ENCODE measurements around the gene SERPINB1.

SERPINB1 gene

GRCh38 chr6:2872423-2873358 is 31.0 kb upstream of the SERPINB1 start:
- no peak for TF ChIP-seq GATA3 (IDR thresholded peaks at IDR 0.05; ENCODE audit: low read depth, low read length)
- TF ChIP-seq GATA2 (IDR thresholded peaks at IDR 0.05; ENCODE audit: low read depth, low read length), result no peak

DNA sequence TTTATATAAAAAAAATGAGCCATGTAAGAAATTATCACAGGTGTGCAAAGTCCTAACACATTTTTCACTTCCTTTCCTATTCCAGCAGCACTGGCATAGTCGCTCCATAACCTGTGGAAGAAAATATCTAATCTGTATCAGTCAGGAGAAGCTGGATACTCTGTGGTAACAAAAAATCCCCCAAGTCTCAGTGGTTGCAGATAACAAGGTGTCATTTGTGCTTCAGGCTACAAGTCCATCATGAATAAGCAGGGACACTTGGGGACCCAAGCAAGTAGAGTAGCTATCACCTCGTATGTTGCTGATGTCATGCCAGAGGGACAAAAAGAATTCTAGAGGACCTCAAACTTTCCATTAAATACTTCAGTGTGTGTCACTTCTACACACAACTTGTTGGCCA is 30.3 kb upstream of the SERPINB1 start:
- TF ChIP-seq GATA2 (IDR thresholded peaks at IDR 0.05; ENCODE audit: low read depth, low read length), result no peak
- TF ChIP-seq GATA3 (IDR thresholded peaks at IDR 0.05; ENCODE audit: low read depth, low read length), result no peak

DNA sequence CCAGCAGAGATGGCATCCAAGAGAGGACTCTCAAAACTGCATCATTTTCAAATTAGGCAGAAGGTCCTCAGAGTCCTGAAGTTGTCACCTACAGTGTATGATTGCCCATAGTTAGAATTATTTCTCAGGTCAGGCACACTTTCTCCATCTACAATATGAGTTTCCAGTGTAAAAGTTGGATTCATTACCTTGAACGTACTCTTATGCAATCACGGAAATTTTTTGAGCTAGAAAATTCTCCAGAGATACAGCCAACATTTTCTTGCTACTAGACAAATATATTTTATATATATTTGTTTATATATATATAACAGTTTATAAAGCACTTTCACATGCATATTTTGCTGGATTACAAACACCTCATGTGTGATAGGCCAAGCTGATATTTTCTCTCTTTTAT is 29.4 kb upstream of the SERPINB1 start:
- no peak for TF ChIP-seq GATA3 (IDR thresholded peaks at IDR 0.05; ENCODE audit: low read depth, low read length)
- TF ChIP-seq GATA2 (IDR thresholded peaks at IDR 0.05; ENCODE audit: low read depth, low read length), result no peak

DNA sequence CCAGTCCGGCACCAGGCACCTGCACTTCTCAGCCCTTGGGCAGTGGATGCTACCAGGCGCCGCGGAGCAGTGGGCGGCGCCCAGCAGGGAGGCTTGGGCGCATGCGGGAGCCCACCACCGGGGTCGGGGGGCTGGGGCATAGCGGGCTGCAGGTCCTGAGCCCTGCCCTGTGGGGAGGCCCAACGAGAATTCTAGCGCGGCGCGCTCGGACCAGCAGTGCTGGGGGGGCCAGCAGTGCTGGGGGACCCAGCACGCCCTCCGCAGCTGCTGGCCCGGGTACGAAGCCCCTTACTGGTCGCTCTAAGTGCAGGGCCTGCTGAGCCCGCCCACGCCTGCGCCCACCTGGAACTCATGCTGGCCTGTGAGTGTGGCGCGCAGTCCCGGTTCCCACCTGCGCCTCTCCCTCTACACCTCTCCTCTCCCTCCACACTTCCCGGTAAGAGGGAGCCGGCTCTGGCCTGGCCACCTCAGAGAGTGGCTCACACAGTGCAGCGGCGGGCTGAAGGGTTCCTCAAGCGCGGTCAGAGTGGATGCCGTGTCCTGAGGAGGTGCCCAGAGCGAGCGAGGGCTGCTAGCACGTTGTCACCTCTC is 28.5 kb upstream of the SERPINB1 start:
- TF ChIP-seq GATA3 (IDR thresholded peaks at IDR 0.05; ENCODE audit: low read depth, low read length) (no peak), GATA2 (IDR thresholded peaks at IDR 0.05; ENCODE audit: low read depth, low read length) (no peak)

DNA sequence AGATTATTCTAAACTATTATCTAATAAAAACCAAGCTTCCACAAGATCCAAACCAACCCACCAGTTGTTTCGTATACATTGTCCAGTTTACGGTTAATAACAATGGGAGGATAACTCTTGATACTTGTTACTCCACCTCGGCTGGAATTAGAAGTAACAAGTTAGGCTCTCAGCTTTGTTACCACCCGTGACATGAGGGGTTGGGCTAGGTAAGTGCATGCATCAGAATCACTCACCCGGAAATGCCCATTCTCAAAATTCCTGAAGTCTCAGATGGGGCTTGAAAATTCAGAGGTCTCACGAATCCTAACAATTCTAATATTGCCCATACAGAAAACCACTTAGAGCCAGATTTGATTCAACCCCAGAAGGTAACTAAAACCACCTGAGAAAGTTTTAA is 27.0 kb upstream of the SERPINB1 start:
- no peak for TF ChIP-seq GATA3 (IDR thresholded peaks at IDR 0.05; ENCODE audit: low read depth, low read length)
- no peak for TF ChIP-seq GATA2 (IDR thresholded peaks at IDR 0.05; ENCODE audit: low read depth, low read length)

GRCh38 chr6:2866171-2866846 is 24.6 kb upstream of the SERPINB1 start:
- TF ChIP-seq GATA3 (IDR thresholded peaks at IDR 0.05; ENCODE audit: low read depth, low read length) (no peak), GATA2 (IDR thresholded peaks at IDR 0.05; ENCODE audit: low read depth, low read length) (no peak)

DNA sequence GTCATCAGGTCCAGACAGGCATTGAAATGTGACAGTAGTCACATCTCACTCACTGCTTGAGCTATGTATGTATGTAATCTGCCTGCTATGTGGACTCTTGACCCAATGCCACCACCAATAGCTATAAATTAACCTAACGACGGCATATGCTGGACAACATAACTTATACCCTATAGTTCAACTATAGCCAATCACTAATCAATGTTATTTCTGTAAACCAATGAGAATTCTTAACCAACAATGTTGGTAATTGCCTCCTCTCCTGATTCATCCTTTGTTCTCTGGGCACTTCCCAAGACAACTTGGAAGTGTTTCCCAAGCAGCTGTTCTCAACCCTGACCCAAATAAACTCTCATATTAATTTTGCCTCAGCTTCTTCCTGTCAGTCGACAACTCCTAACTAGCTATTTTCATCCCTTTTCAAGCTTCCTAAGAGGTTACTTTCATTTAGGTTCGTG is 24.1 kb upstream of the SERPINB1 start:
- no peak for TF ChIP-seq GATA2 (IDR thresholded peaks at IDR 0.05; ENCODE audit: low read depth, low read length)
- no peak for TF ChIP-seq GATA3 (IDR thresholded peaks at IDR 0.05; ENCODE audit: low read depth, low read length)

GRCh38 chr6:2865270-2865669 is 23.6 kb upstream of the SERPINB1 start:
- TF ChIP-seq GATA2 (IDR thresholded peaks at IDR 0.05; ENCODE audit: low read depth, low read length) (no peak), GATA3 (IDR thresholded peaks at IDR 0.05; ENCODE audit: low read depth, low read length) (no peak)

GRCh38 chr6:2863901-2864300 is 22.2 kb upstream of the SERPINB1 start:
- TF ChIP-seq GATA2 (IDR thresholded peaks at IDR 0.05; ENCODE audit: low read depth, low read length) (no peak), GATA3 (IDR thresholded peaks at IDR 0.05; ENCODE audit: low read depth, low read length) (no peak)

GRCh38 chr6:2862712-2863181 is 21.1 kb upstream of the SERPINB1 start:
- no peak for TF ChIP-seq GATA2 (IDR thresholded peaks at IDR 0.05; ENCODE audit: low read depth, low read length)
- no peak for TF ChIP-seq GATA3 (IDR thresholded peaks at IDR 0.05; ENCODE audit: low read depth, low read length)

- no peak for TF ChIP-seq GATA2 (IDR thresholded peaks at IDR 0.05; ENCODE audit: low read depth, low read length)
- no peak for TF ChIP-seq GATA3 (IDR thresholded peaks at IDR 0.05; ENCODE audit: low read depth, low read length)
These were observed 20.1 kb upstream of the SERPINB1 start for GRCh38 chr6:2861822-2862164.

GRCh38 chr6:2861060-2861821 is 19.6 kb upstream of the SERPINB1 start:
- TF ChIP-seq GATA3 (IDR thresholded peaks at IDR 0.05; ENCODE audit: low read depth, low read length), result no peak

DNA sequence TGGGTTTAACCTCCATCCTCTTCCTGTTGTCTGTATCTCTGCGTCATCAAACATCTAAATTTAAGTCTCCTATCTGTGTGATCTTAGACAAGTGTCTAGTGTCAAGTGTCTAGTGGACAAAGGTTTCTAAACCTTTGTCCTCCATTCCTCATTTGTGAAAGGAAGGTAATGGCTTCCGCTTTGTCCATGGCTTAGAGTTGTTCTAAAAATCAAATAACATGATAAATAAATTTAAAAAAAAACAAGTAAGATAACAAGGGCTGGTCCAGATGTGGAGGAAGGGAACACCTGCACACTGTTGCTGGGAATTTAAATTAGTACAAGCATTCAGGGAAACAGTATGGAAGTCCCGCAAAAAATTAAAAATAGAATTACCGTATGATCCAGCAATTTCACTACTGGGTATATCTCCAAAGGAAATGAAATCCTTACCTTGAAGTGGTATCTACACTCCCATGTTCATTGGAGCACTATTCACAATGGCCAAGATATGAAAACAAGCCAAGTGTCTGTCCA is 17.6 kb upstream of the SERPINB1 start:
- TF ChIP-seq GATA3 (IDR thresholded peaks at IDR 0.05; ENCODE audit: low read depth, low read length), result no peak
- TF ChIP-seq GATA2 (IDR thresholded peaks at IDR 0.05; ENCODE audit: low read depth, low read length), result no peak
